NCI-H510A treated with DMSO at 0.1 percent for 48 hours (cell line): ENCODE data around the gene ANTXR1.

Source experiments
- DNase-seq: peaks from one replicate; lab custom pipeline; 2025; lab: John Stamatoyannopoulos, UW

The ANTXR1 gene

GRCh38 chr2:69279931-69280681 lies 267.1 kb downstream of the ANTXR1 start:
- no peak for DNase-seq

- DNase-seq, result no peak
Measured at GRCh38 chr2:69280796-69281412, 267.9 kb downstream of the ANTXR1 start.

GRCh38 chr2:69285379-69285894 lies 272.5 kb downstream of the ANTXR1 start:
- DNase-seq, result no peak

- DNase-seq, result no peak
Measured at GRCh38 chr2:69287544-69287943, 274.6 kb downstream of the ANTXR1 start.

- DNase-seq, result no peak
Measured at GRCh38 chr2:69288429-69288828, 275.4 kb downstream of the ANTXR1 start.

GRCh38 chr2:69291004-69291650 lies 278.1 kb downstream of the ANTXR1 start:
- no peak for DNase-seq

GRCh38 chr2:69291721-69292120 lies 278.7 kb downstream of the ANTXR1 start:
- DNase-seq, result no peak

GRCh38 chr2:69292256-69292655 lies 279.3 kb downstream of the ANTXR1 start:
- no peak for DNase-seq

GRCh38 chr2:69296421-69296820 lies 283.4 kb downstream of the ANTXR1 start:
- DNase-seq, result no peak

- no peak for DNase-seq
Measured at GRCh38 chr2:69297216-69297615, 284.2 kb downstream of the ANTXR1 start.

GRCh38 chr2:69298261-69298660 lies 285.3 kb downstream of the ANTXR1 start:
- DNase-seq, result no peak

GRCh38 chr2:69298862-69299261 lies 285.9 kb downstream of the ANTXR1 start:
- no peak for DNase-seq
